Spinal cord (tissue), 10 donors: Measurements from ENCODE around the gene ZNF445. TPM values are rescaled to one million over a fixed set of nuclear protein-coding genes. Genes with fewer than 3 reads are reported as not detected.

ENCODE experiments used
- DNase-seq, 6 donors: peaks; one replicate each; pipeline versions ENCODE4 v3.0.0 to v3.0.0-alpha.2; 2013 to 2015; ENCODE audit warnings: low spot score in 6 of 6, low read depth in 4 of 6
- H3K27ac ChIP-seq: one replicate; pipeline ENCODE4 v1.5.1; 2013; ENCODE audit warnings: low read depth, low read length, control low read depth
- H3K27me3 ChIP-seq: one replicate; pipeline ENCODE4 v1.6.1; 2013; ENCODE audit warnings: low read length; ENCODE audit not compliant: control insufficient read depth, insufficient read depth
- H3K36me3 ChIP-seq: one replicate; pipeline ENCODE4 v1.6.1; 2013; ENCODE audit warnings: low read length; ENCODE audit not compliant: control insufficient read depth, insufficient read depth
- H3K4me1 ChIP-seq: one replicate; pipeline ENCODE4 v1.6.1; 2013; ENCODE audit warnings: low read length; ENCODE audit not compliant: control insufficient read depth, insufficient read depth
- H3K4me3 ChIP-seq: one replicate; pipeline ENCODE4 v1.5.1; 2013; ENCODE audit warnings: low read depth, low read length, control low read depth
- H3K9me3 ChIP-seq: one replicate; pipeline ENCODE4 v1.6.1; 2013; ENCODE audit warnings: low read length; ENCODE audit not compliant: control insufficient read depth, insufficient read depth
- WGBS: methylation state at CpG from one replicate; pipeline ENCODE4 v1.1.5; 2013; ENCODE audit warnings: missing lambda C conversion rate; ENCODE audit not compliant: insufficient coverage; 5-methylcytosine and 5-hydroxymethylcytosine counted together
- polyA plus RNA-seq, 2 donors: library from polyadenylated mRNA; unstranded; fragments of 120-200 nt; gene quantifications; one replicate each; pipeline ENCODE4 v1.2.1, GENCODE V29; 2013; ENCODE audit not compliant: insufficient read length in 2 of 2
- total RNA-seq, 2 donors: library from RNA; depleted of rRNA in 1 of 2; stranded (reverse); fragments of 120-200 nt in 1 of 2; fragments of >200 nt in 1 of 2; gene quantifications; one replicate each; pipeline versions ENCODE4 v1.2.3 to v1.2.4, GENCODE V29; 2013 to 2014
- donor health status: healthy.

ZNF445 gene
- total and polyA plus RNA-seq, 4 donors, result 19.7 to 33.8 (median 24.3) TPM

- Histone ChIP-seq H3K36me3 (peaks cover 5% of the 10 kb centered on the region), H3K4me1 (no peaks in the 10 kb centered on the region), H3K27ac (no peak overlapping the region), H3K9me3 (no peaks in the 10 kb centered on the region), H3K4me3 (no peak overlapping the region), H3K27me3 (no peaks in the 10 kb centered on the region)
- no peak for DNase-seq
- 60% methylated on average over 3 of the region's 9 CpGs for WGBS
Measured at GRCh38 chr3:44396200-44397171, 81.0 kb downstream of the ZNF445 start.

- no peak for DNase-seq
- no peaks in the 10 kb centered on the region for H3K4me1 ChIP-seq
- H3K36me3 ChIP-seq, result peaks cover 5% of the 10 kb centered on the region
- no peak overlapping the region for H3K4me3 ChIP-seq
- H3K9me3 ChIP-seq, result no peaks in the 10 kb centered on the region
- 90% methylated on average over 2 of the region's 9 CpGs for WGBS
- H3K27ac ChIP-seq, result no peak overlapping the region
- H3K27me3 ChIP-seq, result no peaks in the 10 kb centered on the region
Measured at GRCh38 chr3:44395714-44396113, 81.8 kb downstream of the ZNF445 start.

- no peak overlapping the region for H3K27ac ChIP-seq
- H3K9me3 ChIP-seq, result peaks cover 1% of the 10 kb centered on the region
- H3K4me1 ChIP-seq, result no peaks in the 10 kb centered on the region
- no peaks in the 10 kb centered on the region for H3K27me3 ChIP-seq
- peaks cover 1% of the 10 kb centered on the region for H3K36me3 ChIP-seq
- WGBS, result no CpG with 5 or more reads among the region's 1 CpG
- H3K4me3 ChIP-seq, result no peak overlapping the region
- DNase-seq, result no peak
Measured at GRCh38 chr3:44392489-44392888, 85.0 kb downstream of the ZNF445 start.

- DNase-seq, result no peak
- WGBS, result 99% methylated on average over 5 of the region's 7 CpGs
- no peaks in the 10 kb centered on the region for H3K27me3 ChIP-seq
- peaks cover 11% of the 10 kb centered on the region for H3K9me3 ChIP-seq
- H3K4me1 ChIP-seq, result no peaks in the 10 kb centered on the region
- H3K4me3 ChIP-seq, result no peak overlapping the region
- peaks cover 15% of the 10 kb centered on the region for H3K36me3 ChIP-seq
- H3K27ac ChIP-seq, result no peak overlapping the region
Measured at GRCh38 chr3:44387404-44387803, 90.1 kb downstream of the ZNF445 start.

Other genes starting within 250 kb of the ZNF445 start
- gene TOPAZ1, start 235.8 kb downstream of the ZNF445 start, total RNA-seq, result under 1 TPM in 1 of 2 donors, not detected in 1; under 0.01 TPM
- gene TOPAZ1, start 235.8 kb downstream of the ZNF445 start, polyA plus RNA-seq, result under 1 TPM in 1 of 2 donors, not detected in 1; 0.03 TPM
- gene TCAIM, start 138.9 kb downstream of the ZNF445 start, total RNA-seq, result 10 to 100 TPM; 39.0 to 61.0 TPM
- 10 to 100 TPM; 29.9 to 36.1 TPM for gene TCAIM, start 138.9 kb downstream of the ZNF445 start, polyA plus RNA-seq
- 10 to 100 TPM; 13.8 to 16.5 TPM for gene ZKSCAN7, start 77.5 kb upstream of the ZNF445 start, total RNA-seq
- 10 to 100 TPM in 1 of 2 donors, 1 to 10 TPM in 1; 9.6 to 12.4 TPM for gene ZKSCAN7, start 77.5 kb upstream of the ZNF445 start, polyA plus RNA-seq
- gene ZNF660, start 107.3 kb upstream of the ZNF445 start, total RNA-seq, result 10 to 100 TPM; 10.0 to 12.7 TPM
- gene ZNF660, start 107.3 kb upstream of the ZNF445 start, polyA plus RNA-seq, result 1 to 10 TPM; 8.3 to 9.3 TPM
- 10 to 100 TPM; 29.4 to 36.5 TPM for gene ZNF197, start 147.4 kb upstream of the ZNF445 start, total RNA-seq
- gene ZNF197, start 147.4 kb upstream of the ZNF445 start, polyA plus RNA-seq, result 10 to 100 TPM; 25.5 to 31.9 TPM
- 10 to 100 TPM; 16.3 to 18.1 TPM for gene ZNF35, start 171.1 kb upstream of the ZNF445 start, total RNA-seq
- 1 to 10 TPM; 9.5 to 9.6 TPM for gene ZNF35, start 171.1 kb upstream of the ZNF445 start, polyA plus RNA-seq
- gene ZNF502, start 235.0 kb upstream of the ZNF445 start, total RNA-seq, result 10 to 100 TPM in 1 of 2 donors, 1 to 10 TPM in 1; 9.8 to 13.1 TPM
- gene ZNF502, start 235.0 kb upstream of the ZNF445 start, polyA plus RNA-seq, result 1 to 10 TPM; 9.3 to 9.6 TPM